GM06990 (cell line): Measurements from ENCODE around the gene ATXN3L.

Experiments used
- DNase-seq: peaks from one replicate; pipeline ENCODE4 v3.0.0-alpha.2; 2011; ENCODE audit not compliant: insufficient read length; ENCODE audit errors: extremely low read depth
- H3K27me3 ChIP-seq: replicated peaks from 2 replicates; pipeline ENCODE4 v1.6.0; 2011; ENCODE audit warnings: low read length; ENCODE audit not compliant: control insufficient read depth, insufficient read depth
- H3K36me3 ChIP-seq: 2 replicates; pipeline ENCODE4 v1.5.1; 2011; ENCODE audit warnings: low read length; ENCODE audit not compliant: control insufficient read depth, insufficient read depth
- H3K4me3 ChIP-seq: replicated peaks from 2 replicates; pipeline ENCODE4 v1.5.1; 2011; ENCODE audit warnings: low read depth, mild to moderate bottlenecking, control low read depth, low read length
- TF ChIP-seq, protein P1 (sequence below): IDR thresholded peaks from 2 replicates; pipeline ENCODE4 v1.5.1; 2011; ENCODE audit warnings: low read length, control low read depth, mild to moderate bottlenecking, inconsistent platforms; ENCODE audit not compliant: insufficient read depth, poor library complexity, severe bottlenecking

Gene ATXN3L

DNA sequence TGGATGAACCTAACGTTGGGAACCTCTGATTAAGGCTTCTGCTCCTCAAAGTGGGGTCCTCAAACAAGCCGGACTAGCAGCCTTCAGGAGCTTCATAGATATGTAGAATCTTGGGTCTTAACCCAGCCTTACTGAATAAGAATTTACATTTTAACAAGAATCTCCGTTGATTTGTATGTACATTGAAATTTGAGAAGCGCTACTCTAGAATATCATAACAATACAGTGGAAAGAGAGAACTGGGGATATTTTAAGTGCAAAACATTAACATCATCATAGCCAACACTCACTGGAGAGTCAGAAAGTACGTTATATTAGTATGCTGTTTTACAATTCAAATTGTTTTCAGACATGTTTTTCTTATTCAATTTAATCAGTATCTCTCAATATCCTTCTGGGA lies 31.2 kb downstream of the ATXN3L start:
- Histone ChIP-seq H3K4me3 (no peak overlapping the region), H3K27me3 (no peaks in the 10 kb centered on the region), H3K36me3 (no peaks in the 10 kb centered on the region)
- no peak for DNase-seq
- TF ChIP-seq, protein P1, sequence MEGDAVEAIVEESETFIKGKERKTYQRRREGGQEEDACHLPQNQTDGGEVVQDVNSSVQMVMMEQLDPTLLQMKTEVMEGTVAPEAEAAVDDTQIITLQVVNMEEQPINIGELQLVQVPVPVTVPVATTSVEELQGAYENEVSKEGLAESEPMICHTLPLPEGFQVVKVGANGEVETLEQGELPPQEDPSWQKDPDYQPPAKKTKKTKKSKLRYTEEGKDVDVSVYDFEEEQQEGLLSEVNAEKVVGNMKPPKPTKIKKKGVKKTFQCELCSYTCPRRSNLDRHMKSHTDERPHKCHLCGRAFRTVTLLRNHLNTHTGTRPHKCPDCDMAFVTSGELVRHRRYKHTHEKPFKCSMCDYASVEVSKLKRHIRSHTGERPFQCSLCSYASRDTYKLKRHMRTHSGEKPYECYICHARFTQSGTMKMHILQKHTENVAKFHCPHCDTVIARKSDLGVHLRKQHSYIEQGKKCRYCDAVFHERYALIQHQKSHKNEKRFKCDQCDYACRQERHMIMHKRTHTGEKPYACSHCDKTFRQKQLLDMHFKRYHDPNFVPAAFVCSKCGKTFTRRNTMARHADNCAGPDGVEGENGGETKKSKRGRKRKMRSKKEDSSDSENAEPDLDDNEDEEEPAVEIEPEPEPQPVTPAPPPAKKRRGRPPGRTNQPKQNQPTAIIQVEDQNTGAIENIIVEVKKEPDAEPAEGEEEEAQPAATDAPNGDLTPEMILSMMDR, result no peak

GRCh38 chrX:13287816-13288215 lies 32.0 kb downstream of the ATXN3L start:
- DNase-seq, result no peak
- TF ChIP-seq, protein P1, result no peak
- Histone ChIP-seq H3K27me3 (no peaks in the 10 kb centered on the region), H3K4me3 (no peak overlapping the region), H3K36me3 (no peaks in the 10 kb centered on the region)

DNA sequence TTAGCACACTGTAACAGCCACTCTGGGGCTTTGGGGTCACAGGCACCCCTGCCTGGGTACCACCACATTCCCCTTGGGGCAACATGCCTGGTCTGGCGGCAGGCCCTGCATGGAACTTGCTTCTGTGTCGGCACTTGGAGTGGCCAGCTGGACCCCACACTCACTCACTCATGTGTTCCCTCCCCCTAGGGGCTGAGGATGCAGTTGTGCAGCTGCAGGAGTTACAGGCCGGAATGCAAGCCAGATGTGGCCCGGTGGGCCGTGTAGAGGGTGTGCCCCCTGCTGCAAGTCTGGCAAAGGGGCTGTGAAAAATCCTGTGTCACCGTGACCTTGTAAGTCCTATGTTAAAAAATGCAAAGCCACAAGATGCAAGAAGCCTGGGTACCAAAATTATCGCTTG lies 34.2 kb downstream of the ATXN3L start:
- no peak for DNase-seq
- Histone ChIP-seq H3K27me3 (no peaks in the 10 kb centered on the region), H3K36me3 (no peaks in the 10 kb centered on the region), H3K4me3 (no peak overlapping the region)
- TF ChIP-seq, protein P1, result no peak

GRCh38 chrX:13285229-13285628 lies 34.6 kb downstream of the ATXN3L start:
- Histone ChIP-seq H3K4me3 (no peak overlapping the region), H3K36me3 (no peaks in the 10 kb centered on the region), H3K27me3 (no peaks in the 10 kb centered on the region)
- DNase-seq, result no peak
- TF ChIP-seq, protein P1, result no peak

- Histone ChIP-seq H3K4me3 (no peak overlapping the region), H3K36me3 (no peaks in the 10 kb centered on the region), H3K27me3 (no peaks in the 10 kb centered on the region)
- no peak for DNase-seq
- TF ChIP-seq, protein P1, result no peak
These were observed 35.3 kb downstream of the ATXN3L start for GRCh38 chrX:13284570-13284969.

DNA sequence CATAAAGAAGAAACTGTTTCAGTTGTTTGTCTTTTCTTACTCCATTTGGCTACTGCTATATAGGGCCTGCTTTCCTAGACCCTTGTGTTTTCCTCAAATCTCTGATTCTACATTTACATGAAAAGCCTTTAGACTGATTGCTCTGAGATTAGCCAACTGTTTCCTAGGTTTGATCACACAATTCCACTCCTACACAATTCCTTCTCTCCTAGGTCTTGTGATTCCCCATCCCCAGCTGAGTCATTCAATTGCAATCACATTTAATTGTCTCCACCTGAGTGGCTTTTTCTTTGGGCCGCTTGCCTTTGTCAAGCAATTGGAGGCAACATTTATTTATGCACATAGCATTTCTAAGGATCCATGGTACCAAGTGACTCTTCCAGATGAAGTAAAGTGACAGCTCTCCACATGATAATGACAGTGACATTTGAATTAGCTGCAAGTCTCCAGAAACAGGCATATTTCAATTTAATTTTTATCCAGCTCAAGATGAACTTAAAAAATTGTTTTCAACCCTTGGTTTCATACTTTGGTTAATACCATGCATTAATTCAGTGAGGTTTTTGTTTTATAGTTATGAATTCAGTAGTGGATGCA lies 35.8 kb downstream of the ATXN3L start:
- TF ChIP-seq, protein P1, result no peak
- DNase-seq, result no peak
- no peaks in the 10 kb centered on the region for H3K27me3 ChIP-seq

More for the DNA sequence above, 35.8 kb downstream of the ATXN3L start:
- no peak overlapping the region for H3K4me3 ChIP-seq
- H3K36me3 ChIP-seq, result no peaks in the 10 kb centered on the region
